H1 (cell line): ENCODE data around the gene RAB2B. TPM values are rescaled to one million over a fixed set of nuclear protein-coding genes. Genes with fewer than 3 reads are reported as not detected.

Experiments used
- BCL11A ChIP-seq, 2 experiments: IDR thresholded peaks; one replicate each; pipeline ENCODE4 v1.6.1; 2011; ENCODE audit warnings: low read depth in 2 of 2, low read length in 2 of 2, mild to moderate bottlenecking in 2 of 2
- CHD1 ChIP-seq: IDR thresholded peaks from 2 replicates; pipeline ENCODE4 v1.6.1; 2012; ENCODE audit warnings: low read depth, low read length, improper control_type of control experiment
- GABPA ChIP-seq: IDR thresholded peaks from 2 replicates; pipeline ENCODE4 v1.6.1; 2011; ENCODE audit warnings: mild to moderate bottlenecking, low read length, moderate library complexity, borderline replicate concordance; ENCODE audit not compliant: insufficient read depth
- HDAC2 ChIP-seq, 2 experiments: fragments of 300-600 bp in 1 of 2; sonication (generic) in 1 of 2; IDR thresholded peaks; 2 replicates each; pipeline ENCODE4 v1.6.1; 2011 to 2012; ENCODE audit warnings: low read depth in 2 of 2, low read length in 2 of 2, mild to moderate bottlenecking in 2 of 2, moderate library complexity in 2 of 2, borderline replicate concordance in 1 of 2, inconsistent platforms in 1 of 2
- JUND ChIP-seq: IDR thresholded peaks from 2 replicates; pipeline ENCODE4 v1.6.1; 2011; ENCODE audit warnings: mild to moderate bottlenecking, improper control_type of control experiment, low read length
- KDM1A ChIP-seq: fragments of 200-600, 300-600 bp; sonication (generic); IDR thresholded peaks from 2 replicates; pipeline ENCODE4 v1.7.1; 2016; ENCODE audit warnings: mild to moderate bottlenecking, low read length, borderline replicate concordance
- PHF8 ChIP-seq: fragments of 200-600 bp; sonication (generic); conservative IDR thresholded peaks from 2 replicates; pipeline ENCODE4 v1.7.1; 2012; ENCODE audit warnings: low read depth, mild to moderate bottlenecking, inconsistent platforms, low read length, moderate library complexity
- RBBP5 ChIP-seq: IDR thresholded peaks from 2 replicates; pipeline ENCODE4 v1.7.1; 2012; ENCODE audit warnings: low read depth, mild to moderate bottlenecking, inconsistent platforms, low read length, moderate library complexity, borderline replicate concordance
- RXRA ChIP-seq: IDR thresholded peaks from 2 replicates; pipeline ENCODE4 v1.6.1; 2011; ENCODE audit warnings: low read depth, mild to moderate bottlenecking, low read length, moderate library complexity; ENCODE audit not compliant: insufficient read depth
- SAP30 ChIP-seq: fragments of 300-600 bp; sonication (generic); IDR thresholded peaks from 2 replicates; pipeline ENCODE4 v1.7.1; 2012; ENCODE audit warnings: low read length, moderate library complexity, mild to moderate bottlenecking, inconsistent platforms; ENCODE audit not compliant: insufficient read depth, insufficient replicate concordance
- SP1 ChIP-seq: IDR thresholded peaks from 2 replicates; pipeline ENCODE4 v1.6.1; 2011; ENCODE audit warnings: low read depth, low read length
- SP2 ChIP-seq: IDR thresholded peaks from 2 replicates; pipeline ENCODE4 v1.6.1; 2012; ENCODE audit warnings: mild to moderate bottlenecking, low read length, inconsistent platforms
- TCF12 ChIP-seq: IDR thresholded peaks from 2 replicates; pipeline ENCODE4 v1.6.1; 2011; ENCODE audit warnings: low read depth, mild to moderate bottlenecking, low read length
- polyA plus RNA-seq, 7 experiments: library from polyadenylated mRNA; depleted of rRNA in 3 of 7; stranded (reverse) in 5 of 7; unstranded in 2 of 7; fragments of >200 nt in 5 of 7; fragments of 200-250 nt in 2 of 7; gene quantifications; 1 replicate in 5 of 7; 2 replicates in 1 of 7; 4 replicates in 1 of 7; pipeline versions ENCODE4 v1.2.1 to v1.2.3, GENCODE V29; 2011 to 2013; ENCODE audit warnings: missing spikeins in 2 of 7, mixed read lengths in 2 of 7
- total RNA-seq: library from RNA; stranded (reverse); fragmentation: NEBNext Ultra II Directional; extraction: Animal tissue kit (Norgen Biotek cat#: 25700); gene quantifications from 2 replicates; pipeline ENCODE4 v1.2.1, GENCODE V29; 2021

The RAB2B gene
- total and polyA plus RNA-seq, 2 of the 8 experiments (the other 6 are each of a cell fraction or from before 2014, with no cell fraction given): 23.4 to 26.1 TPM

DNA sequence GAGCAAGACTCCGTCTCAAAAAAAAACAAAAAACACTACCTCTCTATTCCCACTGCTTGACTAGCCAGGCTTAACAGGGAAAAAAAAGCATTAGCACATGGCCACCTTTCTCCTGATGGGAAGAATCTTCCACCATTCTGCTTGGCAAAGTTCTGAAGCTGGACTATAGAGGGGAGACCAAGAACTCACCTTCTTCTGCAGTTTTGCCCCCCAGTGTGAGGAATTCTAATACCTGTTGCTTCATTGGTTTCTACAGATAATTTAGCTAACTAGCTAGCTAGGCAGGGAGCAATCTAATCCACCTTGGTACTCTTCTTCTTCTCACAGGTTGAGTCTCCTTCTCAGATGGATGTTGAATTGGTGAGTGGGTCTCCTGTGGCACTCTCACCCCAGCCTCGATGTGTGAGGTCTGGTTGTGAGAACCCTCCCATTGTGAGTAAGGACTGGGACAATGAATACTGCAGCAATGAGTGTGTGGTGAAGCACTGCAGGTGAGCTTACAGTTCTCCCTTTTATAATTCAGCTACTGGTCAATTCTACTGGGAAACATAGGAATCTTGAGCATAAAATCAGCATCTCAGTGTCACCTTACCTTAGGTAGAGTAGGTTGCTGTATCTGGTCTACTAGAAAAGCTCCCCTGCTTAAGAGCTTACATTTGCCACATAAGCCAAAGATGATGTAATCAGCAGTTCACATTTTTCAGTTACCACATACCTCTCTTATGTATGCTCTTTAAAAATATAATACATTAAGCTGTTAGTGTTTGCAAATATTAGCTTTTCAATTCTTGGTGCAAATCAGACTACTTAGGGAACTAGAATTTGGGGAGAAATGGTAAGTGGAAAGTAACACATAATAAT is 18.4 kb upstream of the RAB2B start (continued):
- TF ChIP-seq SAP30 (no peak), RXRA (no peak), JUND (no peak), SP2 (no peak), RBBP5 (no peak), SP1 (no peak), PHF8 (no peak), TCF12 (no peak), CHD1 (no peak), BCL11A (IDR thresholded peaks at IDR 0.05; ENCODE audit: low read depth in 2 of 2, low read length in 2 of 2) (no peak), HDAC2 (IDR thresholded peaks at IDR 0.05; ENCODE audit: borderline replicate concordance in 1 of 2, low read depth in 2 of 2, low read length in 2 of 2) (no peak), KDM1A (no peak), GABPA (no peak)
